HL-60/S4 (cell line): ENCODE measurements around the gene IGFBPL1.
"Not testable (repeated sequence)": the region's sequence is repeated elsewhere in the genome, so short reads cannot be mapped to it uniquely, and the experiment has no call there.

Experiments
- in situ Hi-C: fragments of 300-500 bp; cut with MboI; formaldehyde crosslinking; loops from 2 replicates; pipeline ENCODE4 v1.14.3; 2022; ENCODE audit warnings: low sequenced_read_pairs

IGFBPL1 gene

GRCh38 chr9:38423973-38424843, at the start of gene IGFBPL1:
Gene IGFBPL1 (minus strand): TSS chr9:38424454. CDS start chr9:38424424, 30 bp downstream.
- in situ Hi-C loops, result loop anchor here (25.0 kb wide), 1 partner anchor 263 kb away; no protein-coding TSS in a partner anchor

GRCh38 chr9:38472583-38473249, 48.5 kb upstream of the IGFBPL1 start:
- in situ Hi-C loops, result not testable (repeated sequence)

- in situ Hi-C loops, result no loop called here
Measured at GRCh38 chr9:38467404-38467803, 43.1 kb upstream of the IGFBPL1 start.

GRCh38 chr9:38453835-38454234, 29.6 kb upstream of the IGFBPL1 start:
- in situ Hi-C loops, result no loop called here

DNA sequence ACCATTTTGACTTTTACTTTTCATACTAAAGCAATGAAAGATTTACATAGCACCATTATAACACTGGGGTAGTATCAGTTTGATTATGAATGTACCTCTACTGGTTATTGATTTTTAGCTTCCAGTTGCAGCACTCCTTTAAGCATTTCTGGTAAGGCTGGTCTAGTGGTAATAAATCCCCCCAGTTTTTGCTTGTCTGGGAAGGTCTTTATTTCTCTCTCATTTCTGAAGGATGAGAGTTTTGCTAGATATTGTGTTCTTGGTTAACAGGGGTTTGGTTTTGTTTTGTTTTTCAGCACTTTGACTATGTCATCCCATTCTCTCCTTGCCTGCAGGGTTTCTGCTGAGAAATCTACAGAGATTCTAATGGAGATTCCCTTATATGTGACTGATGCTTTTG, 26.9 kb upstream of the IGFBPL1 start:
- in situ Hi-C loops, result no loop called here

GRCh38 chr9:38447703-38448102, 23.4 kb upstream of the IGFBPL1 start:
- in situ Hi-C loops, result loop anchor here (25.0 kb wide), 1 partner anchor 110 kb away; no protein-coding TSS in a partner anchor

DNA sequence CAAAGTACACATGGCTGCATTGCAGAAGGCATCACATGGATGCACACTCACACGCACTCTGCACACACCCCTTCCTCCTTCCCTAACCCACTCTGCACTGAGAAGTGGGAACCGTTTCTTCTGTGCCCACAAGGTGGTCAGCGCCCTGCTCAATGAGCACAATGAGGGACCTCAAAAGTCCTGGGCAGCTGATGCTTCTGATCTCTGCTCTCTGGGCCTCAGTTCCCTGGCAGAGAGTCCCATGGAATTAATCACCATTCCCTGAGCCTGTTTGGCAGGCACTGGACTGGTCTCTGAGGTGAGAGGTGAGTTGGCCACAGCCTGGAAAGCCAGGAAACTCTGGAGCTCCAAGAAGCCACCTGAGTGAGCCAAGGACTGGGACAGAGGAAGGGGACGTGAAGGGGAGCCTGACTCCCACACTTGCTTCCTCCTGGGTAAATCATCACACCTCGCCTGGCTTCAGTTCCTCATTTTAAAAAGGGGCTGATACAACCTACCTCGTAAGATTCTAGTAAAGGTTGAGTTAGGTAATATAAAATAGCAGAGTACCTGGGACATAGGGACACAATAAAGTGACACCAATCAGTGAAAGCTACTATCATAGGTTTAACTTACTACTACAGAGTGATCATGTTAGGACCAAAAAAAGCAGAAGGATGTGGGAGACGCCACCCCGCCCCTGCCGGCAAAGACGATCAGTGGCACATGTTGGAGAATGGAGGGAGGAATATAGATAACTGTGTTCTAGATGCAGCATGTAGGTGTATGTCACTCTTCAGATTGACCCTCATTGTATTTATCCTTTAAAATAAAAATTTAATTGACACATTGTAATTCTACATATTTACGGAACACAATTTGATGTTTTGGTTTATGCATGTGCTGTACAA, 21.1 kb upstream of the IGFBPL1 start:
- in situ Hi-C loops, result loop anchor here (25.0 kb wide), 1 partner anchor 108 kb away; no protein-coding TSS in a partner anchor

GRCh38 chr9:38443597-38443996, 19.3 kb upstream of the IGFBPL1 start:
- in situ Hi-C loops, result loop anchor here (25.0 kb wide), 1 partner anchor 106 kb away; no protein-coding TSS in a partner anchor

DNA sequence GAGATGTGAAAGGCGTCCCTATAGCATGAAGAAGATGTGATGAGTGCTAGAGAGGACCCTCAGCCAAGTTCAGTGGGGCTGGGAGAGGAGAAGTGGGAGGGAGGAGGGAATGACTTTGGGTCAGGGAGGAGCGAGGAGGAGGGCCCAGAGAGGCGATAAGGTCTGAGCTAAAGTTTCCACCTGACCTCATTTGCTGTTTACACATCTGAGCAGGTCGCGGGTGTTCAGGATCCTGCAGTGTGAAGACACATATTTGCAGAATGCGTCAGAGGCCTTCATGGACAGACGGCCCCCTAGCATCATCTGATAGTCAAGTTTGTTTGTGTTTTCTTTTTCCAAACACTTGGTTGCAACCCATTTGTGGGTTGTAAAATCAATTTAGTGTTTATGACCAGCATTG, 18.9 kb upstream of the IGFBPL1 start:
- in situ Hi-C loops, result loop anchor here (25.0 kb wide), 1 partner anchor 106 kb away; no protein-coding TSS in a partner anchor

DNA sequence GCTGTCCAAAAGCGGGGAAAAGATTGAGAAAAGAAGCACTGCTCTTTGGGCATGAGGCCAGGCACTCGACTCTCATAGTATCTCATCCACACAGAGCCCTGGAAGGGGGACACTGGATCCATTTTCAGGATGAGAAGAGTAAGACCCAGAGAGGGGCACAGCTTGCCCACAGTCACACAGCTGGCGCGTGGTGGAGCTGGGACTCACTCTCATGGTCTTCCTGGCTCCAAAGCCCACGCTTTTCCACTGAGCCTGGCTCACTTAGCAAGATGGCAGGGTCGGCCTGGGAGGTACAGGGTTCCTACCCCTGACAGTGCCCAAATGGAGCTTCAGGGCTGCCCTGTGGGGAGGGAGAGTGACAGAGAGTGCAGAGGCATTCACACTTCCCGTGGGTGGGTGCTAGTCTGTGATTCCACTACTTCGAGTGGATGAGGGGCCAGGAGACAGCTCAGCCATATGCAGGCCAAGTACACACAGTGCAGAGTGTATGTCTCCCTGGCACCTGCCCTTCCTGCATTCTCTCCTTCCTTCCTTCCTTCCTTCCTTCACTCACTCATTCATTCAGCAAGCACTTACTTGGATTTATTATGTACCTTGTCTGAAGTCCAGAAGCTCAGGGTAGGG, 18.3 kb upstream of the IGFBPL1 start:
- in situ Hi-C loops, result loop anchor here (25.0 kb wide), 1 partner anchor 105 kb away; no protein-coding TSS in a partner anchor

- in situ Hi-C loops, result loop anchor here (25.0 kb wide), 1 partner anchor 104 kb away; no protein-coding TSS in a partner anchor
Measured at GRCh38 chr9:38441347-38442085, 17.3 kb upstream of the IGFBPL1 start.

DNA sequence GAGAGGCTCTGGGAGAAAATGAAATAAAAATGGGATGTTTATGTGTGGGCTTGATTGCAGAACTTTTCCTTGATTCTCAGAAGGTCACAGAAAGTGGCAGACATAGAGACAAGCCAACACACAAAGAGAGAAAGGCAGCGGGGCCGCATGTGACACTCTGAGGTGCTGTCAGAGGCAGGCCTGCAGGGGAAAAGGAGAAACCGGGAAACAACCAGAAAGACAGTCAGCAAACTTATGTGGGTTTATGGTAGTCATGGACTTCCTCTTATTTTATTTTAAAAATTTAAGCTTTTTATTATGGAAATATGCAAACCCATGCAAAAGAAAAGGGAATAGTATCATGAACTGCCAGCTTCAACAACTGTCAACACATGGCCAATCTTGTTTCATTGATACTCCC, 16.3 kb upstream of the IGFBPL1 start:
- in situ Hi-C loops, result loop anchor here (25.0 kb wide), 1 partner anchor 103 kb away; no protein-coding TSS in a partner anchor

DNA sequence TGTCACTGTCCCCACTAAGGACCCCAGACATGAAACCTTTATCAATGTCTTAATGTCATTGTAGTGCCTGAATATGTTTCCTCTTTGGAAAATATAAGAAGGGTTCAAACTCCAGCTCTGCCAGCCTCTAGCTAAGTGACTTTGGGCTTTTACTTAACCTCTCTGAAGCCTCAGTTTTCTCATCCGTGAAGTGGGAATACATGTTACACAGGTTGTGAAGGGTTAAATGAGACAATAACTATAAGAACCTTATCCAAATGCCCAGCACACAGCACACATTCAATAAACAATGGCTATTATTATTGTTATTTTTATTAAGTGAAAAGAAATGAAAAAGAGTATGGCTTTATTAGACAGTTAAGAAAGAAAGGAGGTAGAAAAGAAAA, 15.7 kb upstream of the IGFBPL1 start:
- in situ Hi-C loops, result loop anchor here (25.0 kb wide), 1 partner anchor 103 kb away; no protein-coding TSS in a partner anchor

DNA sequence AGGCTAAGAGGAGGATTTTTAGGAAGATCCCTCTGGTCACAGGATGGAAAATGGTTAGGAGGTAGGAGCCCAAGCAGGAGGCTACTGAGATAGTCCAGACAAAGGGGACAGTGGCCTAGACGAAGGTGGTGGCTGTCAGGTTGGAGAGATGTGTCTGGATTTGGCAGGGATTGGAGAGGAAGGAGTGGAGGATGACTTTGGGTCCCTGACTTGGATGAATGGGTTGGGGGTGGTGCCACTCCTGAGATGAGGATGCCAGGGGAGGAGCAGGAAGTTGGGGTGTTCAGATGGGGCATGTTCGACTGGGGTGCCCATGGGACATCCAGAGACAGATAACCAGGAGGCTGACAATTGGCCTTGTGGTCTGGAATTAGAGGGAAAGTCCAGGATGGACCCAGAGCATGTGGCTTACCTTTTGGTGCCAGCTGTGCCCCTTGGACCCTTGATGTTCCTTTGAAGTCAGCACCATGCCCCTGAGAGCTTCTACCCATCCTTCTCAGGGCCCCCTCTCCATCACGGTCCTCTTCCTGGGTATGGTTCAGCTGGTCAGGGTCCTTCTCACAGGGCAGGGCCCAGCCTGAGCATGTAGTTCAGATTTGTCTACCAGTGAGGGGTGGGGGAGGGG, 15.1 kb upstream of the IGFBPL1 start:
- in situ Hi-C loops, result loop anchor here (25.0 kb wide), 1 partner anchor 102 kb away; no protein-coding TSS in a partner anchor

DNA sequence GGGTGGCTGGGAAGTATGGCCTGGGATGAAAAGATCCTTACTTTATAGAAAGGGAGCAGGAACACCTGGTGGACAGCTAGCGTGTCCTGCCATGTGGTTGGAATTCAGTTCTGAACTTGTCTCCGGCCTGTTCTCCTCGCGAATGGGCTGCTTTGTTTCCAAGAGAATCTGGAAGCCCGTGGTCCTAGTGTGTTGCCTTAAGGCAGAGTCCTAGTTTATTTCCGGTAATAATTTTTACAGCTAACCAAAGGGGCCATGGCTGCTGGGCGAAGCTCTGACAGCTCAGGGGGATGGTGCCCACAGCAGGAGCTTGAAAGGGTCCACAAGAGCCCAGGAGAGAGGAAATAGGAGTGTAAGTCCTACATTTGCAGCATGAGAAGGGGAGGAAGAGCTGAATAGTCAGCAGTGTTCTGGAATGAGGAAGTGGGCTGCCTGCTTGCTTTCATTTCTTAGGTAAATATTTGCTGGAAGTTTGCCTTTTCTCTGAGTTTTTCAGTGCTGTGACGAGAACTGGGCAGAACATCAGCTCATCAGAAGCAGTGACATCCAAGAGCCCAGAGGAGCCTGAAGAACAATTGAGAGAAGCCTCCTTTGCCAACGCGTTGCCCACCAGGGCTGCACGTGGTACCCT, 13.1 kb upstream of the IGFBPL1 start:
- in situ Hi-C loops, result loop anchor here (25.0 kb wide), 1 partner anchor 100 kb away; no protein-coding TSS in a partner anchor

DNA sequence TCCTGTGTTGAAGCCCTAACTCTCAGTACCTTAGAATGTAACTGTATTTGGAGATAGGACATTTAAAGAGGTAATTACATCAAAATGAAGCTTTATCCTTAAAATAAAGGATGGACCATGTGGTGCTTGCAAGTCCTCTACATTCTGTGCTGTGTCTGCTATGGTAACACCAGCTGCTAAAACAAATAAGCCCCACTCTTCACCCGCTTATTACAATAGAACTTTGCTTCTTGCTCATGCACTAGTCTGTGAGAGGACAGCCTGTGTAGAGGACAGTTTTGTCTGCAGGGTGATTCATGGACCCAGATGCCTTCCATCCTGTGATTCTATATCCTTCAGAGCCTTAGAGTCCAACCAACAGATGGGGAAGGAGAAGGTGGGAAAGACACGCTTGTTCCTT, 12.5 kb upstream of the IGFBPL1 start:
- in situ Hi-C loops, result loop anchor here (25.0 kb wide), 1 partner anchor 99 kb away; no protein-coding TSS in a partner anchor

- in situ Hi-C loops, result loop anchor here (25.0 kb wide), 1 partner anchor 98 kb away; no protein-coding TSS in a partner anchor
Measured at GRCh38 chr9:38435521-38435920, 11.3 kb upstream of the IGFBPL1 start.

DNA sequence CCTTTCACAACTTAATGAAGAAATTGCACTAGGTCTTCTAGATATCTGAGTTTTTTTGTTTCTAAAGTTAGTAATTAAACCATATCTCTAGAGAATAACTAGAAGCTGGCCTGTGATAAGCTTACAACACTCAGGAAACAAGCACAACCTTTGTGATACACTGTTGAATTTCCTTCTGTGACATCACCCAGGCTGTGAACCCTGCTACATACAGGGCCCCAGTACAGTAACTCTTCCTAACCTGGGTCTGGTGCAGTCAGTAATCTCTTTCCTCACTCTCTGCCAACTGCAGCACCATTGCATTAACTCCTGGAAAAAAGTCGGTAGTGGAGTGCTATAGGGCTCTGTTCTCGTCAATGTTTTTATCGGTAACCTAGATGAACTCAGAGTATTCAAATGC, 10.6 kb upstream of the IGFBPL1 start:
- in situ Hi-C loops, result loop anchor here (25.0 kb wide), 1 partner anchor 98 kb away; no protein-coding TSS in a partner anchor
